Forelimb muscle (tissue), 1 donor: ENCODE data around the gene TADA2B. TPM values are rescaled to one million over a fixed set of nuclear protein-coding genes. Genes with fewer than 3 reads are reported as not detected.

Experiments
- DNase-seq: peaks from one replicate; pipeline ENCODE4 v3.0.0-alpha.2; 2013; ENCODE audit warnings: low read depth
- polyA plus RNA-seq: library from polyadenylated mRNA; unstranded; fragments of 120-200 nt; gene quantifications from one replicate; pipeline ENCODE4 v1.2.1, GENCODE V29; 2013; ENCODE audit not compliant: insufficient read length

Gene TADA2B
- polyA plus RNA-seq, 1 donor, result 22.0 TPM

DNA sequence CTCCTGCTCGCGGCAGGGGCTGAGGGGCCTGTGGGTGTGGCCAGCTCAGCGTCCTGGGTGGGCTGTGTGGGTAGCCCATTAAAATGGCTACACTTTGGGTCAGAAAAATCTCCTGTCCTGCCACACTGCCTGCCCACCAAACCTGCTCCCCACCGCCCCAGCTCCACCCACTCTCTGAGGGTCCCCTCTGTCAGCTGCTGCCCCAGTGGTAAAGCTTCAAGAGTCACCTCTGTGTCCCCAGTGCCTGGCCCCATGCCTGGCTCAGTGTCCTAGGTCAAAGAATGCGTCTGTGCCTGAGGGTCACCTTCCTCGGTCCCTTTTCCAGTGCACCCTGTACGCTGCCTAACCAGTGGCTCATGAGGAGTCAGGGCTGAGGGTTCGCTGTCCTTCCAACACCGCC lies 24.9 kb upstream of the TADA2B start:
- no peak for DNase-seq

DNA sequence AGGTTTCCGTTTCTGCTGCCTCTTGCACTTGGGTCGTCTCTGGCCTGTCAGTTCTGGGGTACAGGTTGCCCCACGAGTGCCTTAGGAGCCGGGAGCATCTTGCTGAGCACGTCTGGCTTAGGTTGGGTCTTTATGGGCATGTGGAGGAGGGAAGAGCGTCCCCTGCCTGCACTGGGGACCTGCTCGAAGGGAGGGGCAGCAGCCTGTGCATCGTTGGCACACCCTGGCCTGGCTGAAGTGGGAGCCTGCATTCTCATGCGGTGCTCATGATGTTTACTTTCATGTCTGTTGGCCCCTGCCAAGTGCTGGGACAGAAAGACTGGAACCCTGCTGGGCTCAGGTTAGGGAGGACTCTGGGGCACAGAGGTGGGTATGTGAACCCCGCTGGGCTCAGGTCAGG lies 23.8 kb upstream of the TADA2B start:
- DNase-seq, result no peak

DNA sequence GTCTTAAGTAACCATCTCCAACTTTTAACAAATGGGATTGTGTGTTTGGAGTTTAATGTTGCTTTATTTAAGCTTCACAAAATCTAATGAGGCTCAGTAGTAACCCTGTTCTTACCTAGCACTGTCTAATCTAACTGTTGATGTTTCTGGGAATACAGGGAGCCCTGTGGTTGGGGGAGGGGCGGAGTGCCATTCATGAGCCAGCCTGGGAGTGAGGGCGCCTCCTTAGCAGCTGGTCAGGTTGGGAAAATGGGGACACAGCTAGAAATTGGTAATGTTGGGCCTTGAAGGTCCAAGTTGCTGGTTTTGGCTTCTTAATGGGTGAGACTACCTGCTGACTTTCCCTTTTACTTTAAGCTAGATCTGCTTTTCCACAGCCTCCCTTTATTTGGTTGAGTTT lies 22.9 kb upstream of the TADA2B start:
- DNase-seq, result no peak

- DNase-seq, result no peak
Measured at GRCh38 chr4:7020856-7021255, 22.3 kb upstream of the TADA2B start.

- DNase-seq, result no peak
Measured at GRCh38 chr4:7021355-7021754, 21.8 kb upstream of the TADA2B start.

- DNase-seq, result no peak
Measured at GRCh38 chr4:7021930-7022664, 21.1 kb upstream of the TADA2B start.

GRCh38 chr4:7023486-7023885 lies 19.7 kb upstream of the TADA2B start:
- no peak for DNase-seq

DNA sequence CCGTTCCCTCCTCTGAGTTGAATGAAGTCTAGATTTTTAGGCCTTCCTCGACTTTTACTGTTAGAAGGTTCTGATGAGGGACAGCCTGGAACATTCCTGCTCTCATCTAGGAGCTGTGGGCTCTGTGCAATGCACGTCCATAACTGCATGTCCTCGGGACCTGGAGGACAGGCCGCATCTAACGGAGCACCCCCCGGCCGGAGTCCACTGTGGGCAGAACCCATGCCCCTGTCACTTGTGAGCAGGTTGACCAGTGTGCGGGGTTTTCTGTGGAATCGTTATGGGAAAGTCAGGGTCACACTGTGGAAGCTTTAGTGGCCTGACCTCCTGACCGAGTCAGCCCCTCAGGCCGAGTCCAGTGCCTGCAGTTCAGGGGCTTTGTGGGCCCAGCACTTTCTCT lies 19.3 kb upstream of the TADA2B start:
- DNase-seq, result no peak

DNA sequence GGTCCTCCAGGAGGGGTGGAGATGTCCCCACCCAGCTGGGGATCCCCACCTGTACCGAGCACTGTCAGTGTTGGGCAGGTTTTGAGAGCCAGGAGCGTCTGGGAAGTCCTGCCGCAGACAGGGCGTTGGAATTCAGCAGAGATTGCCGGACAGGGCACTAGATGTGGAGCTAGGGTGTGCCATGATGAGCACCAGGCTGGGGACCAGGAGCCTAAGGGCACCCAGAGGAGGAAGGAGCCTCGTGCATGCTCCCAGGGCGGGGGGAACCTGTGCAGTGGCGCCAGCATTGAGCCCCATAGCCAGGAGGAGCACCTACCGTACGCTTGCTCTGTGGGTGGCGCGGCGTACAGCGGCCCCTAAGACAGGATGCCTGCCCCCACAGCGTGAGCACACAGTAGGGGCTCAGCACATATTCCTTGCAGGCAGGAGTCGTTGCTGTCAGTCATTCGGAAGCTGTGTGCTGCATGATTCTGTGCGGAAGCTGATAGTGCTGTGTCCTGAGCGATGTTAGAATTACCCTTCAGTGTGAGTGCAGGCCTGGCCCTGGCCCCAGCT lies 18.8 kb upstream of the TADA2B start:
- DNase-seq, result no peak

- DNase-seq, result no peak
Measured at GRCh38 chr4:7025040-7025602, 18.1 kb upstream of the TADA2B start.

GRCh38 chr4:7026107-7026506 lies 17.1 kb upstream of the TADA2B start:
- DNase-seq, result no peak

GRCh38 chr4:7027284-7027683 lies 15.9 kb upstream of the TADA2B start:
- no peak for DNase-seq

GRCh38 chr4:7027913-7028312 lies 15.3 kb upstream of the TADA2B start:
- no peak for DNase-seq

GRCh38 chr4:7029212-7029611 lies 14.0 kb upstream of the TADA2B start:
- DNase-seq, result no peak

DNA sequence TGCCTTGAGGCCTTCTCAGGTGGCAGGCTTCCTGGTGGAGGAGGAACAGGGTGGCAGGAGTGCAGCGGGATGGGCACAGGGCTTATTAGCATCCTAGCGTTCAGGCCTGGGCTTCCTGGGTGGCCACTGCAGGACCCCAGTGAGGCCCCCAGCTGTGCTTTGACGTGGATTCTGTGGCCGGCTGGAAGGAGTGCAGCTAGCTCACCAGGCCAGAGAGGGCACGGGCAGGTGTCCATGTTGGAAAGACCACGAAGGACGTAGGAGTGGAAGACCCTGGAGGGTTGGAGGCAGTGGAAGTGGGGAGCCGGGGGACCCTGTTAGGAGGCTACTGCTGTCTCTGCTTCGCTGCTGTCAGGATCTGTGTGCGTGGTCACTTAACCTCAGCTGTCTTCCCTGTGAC lies 13.3 kb upstream of the TADA2B start:
- DNase-seq, result no peak

- DNase-seq, result no peak
Measured at GRCh38 chr4:7030856-7031255, 12.3 kb upstream of the TADA2B start.

- no peak for DNase-seq
Measured at GRCh38 chr4:7031558-7032449, 11.4 kb upstream of the TADA2B start.

DNA sequence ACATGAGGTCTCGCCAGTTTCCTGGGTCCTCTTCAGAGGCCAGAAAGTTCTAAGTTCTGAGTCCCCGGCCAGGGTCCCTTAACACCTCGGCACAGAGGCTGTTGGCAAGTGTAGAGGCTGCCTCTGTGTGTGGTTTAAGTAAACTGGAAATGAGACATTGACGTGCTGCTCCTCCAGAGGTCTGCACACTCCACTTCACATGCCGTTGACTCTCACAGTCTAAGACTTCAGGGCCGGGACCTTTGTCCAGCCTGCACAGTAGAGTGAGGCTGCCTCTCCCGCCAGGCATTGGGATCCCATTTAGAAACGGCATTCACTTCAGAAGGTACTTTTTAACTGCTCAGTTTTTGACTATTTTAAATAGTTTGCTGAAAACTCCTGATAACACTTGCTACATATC lies 10.6 kb upstream of the TADA2B start:
- DNase-seq, result no peak

- DNase-seq, result no peak
Measured at GRCh38 chr4:7034262-7035081, 8.7 kb upstream of the TADA2B start.

GRCh38 chr4:7037425-7037824 lies 5.7 kb upstream of the TADA2B start:
- no peak for DNase-seq

DNA sequence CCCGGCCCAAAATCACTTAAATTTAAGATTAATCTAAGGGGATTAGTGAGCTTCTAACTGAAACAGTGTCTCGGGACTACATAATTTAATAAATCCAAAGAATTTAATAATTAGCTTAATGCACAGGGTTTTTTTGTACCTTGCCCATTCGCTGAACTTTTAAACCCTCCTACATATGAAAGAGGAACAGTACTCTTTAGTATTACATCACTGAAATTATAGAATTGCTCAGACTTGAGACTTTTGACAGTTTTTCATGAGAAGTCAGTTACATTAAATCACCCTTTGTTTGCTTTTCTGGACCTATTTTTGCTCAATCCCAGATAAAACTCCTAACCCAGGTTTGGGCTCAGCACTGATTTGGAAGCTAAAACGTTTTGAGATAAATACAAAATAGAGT lies 2.4 kb upstream of the TADA2B start:
- DNase-seq, result no peak

DNA sequence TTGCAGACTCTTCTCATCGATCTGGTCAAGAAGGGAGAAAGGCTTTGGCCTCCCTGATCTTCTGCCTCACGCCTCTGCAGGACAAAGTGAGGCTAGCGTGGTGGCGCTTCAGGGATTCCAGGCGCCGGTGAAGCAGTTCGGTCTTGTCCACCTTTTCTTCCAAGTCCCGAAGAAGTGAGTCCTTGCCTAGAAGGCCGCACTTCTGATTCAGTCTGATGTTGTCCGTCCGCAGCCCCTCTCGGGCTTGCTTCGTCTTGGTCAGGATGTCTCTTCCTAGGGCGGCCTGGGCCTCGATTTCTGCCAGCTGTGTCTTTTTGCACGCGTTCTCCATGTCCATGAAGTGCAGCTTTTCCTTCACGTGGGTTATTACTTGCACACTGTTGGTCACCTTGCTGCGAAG lies 1.9 kb upstream of the TADA2B start:
- no peak for DNase-seq
